HG03378 (cell line): ENCODE data around the gene MUC5AC.
"Not testable (repeated sequence)": the region's sequence is repeated elsewhere in the genome, so short reads cannot be mapped to it uniquely, and the experiment has no call there.

Source experiments
- ATAC-seq: cut with Tn5 transposase; IDR thresholded peaks from one replicate; pipeline ENCODE4 v1.9.1; 2021; ENCODE audit warnings: mild to moderate bottlenecking, moderate library complexity; ENCODE audit not compliant: unreplicated experiment

MUC5AC gene

DNA sequence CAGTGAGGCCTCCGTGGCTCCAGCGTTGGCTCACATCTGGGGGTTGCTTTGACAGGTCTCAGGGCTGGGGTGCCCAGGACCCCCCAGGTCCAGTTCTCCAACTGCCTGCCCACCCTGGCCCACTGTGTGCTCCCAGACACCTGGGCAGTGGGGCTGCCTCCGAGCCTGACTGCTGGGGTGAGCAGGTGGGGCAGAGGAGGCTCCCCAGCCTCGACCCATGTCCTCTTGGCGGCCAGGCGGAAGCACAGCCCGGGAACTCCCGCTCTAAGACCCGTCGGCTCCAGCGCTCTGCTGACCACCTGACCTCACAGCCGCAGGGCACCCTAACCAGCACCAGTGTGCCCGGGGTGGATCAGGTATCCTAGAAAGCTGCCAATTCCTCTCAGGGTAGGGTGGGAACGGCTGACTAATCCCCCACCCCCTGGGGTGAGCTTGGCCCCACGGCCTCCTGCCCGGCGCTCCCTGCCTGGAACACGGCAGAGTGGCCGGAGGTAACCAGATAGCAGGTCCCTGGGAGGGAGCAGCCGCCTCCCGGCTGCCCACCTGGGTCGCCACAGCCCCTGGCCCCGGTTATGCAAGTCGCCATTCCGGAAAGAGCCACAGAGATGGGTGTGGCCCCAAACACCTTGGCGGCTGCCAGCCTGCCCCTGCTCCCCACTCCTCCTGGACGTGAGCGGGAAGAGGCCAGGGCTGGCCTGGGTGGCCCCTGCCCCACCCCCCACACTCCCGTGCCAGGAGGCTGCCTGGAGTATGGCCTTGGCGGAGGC is 45.9 kb downstream of the MUC5AC start:
- no peak for ATAC-seq

- ATAC-seq = no peak
Measured at GRCh38 chr11:1204381-1205101, 46.8 kb downstream of the MUC5AC start.

GRCh38 chr11:1205121-1205986 is 47.6 kb downstream of the MUC5AC start:
- no peak for ATAC-seq

DNA sequence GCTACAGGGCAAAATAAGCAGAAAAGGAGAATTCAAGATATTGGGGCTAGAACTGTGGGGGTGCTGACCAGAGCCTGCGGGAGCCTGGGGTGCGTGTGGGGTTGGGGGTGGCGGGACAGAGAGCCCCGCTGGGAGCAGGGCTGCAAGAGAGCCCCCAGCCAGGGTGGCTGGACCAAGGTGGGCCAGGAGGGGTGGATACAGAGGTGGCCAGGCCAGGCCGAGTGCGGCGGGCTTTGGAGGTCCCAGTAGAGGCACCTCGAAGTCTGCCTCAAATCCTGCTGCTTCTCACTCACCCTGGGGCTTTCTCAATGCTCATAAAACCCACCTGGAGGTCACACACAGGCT is 48.2 kb downstream of the MUC5AC start:
- no peak for ATAC-seq

GRCh38 chr11:1206391-1207271 is 48.9 kb downstream of the MUC5AC start:
- ATAC-seq = no peak

DNA sequence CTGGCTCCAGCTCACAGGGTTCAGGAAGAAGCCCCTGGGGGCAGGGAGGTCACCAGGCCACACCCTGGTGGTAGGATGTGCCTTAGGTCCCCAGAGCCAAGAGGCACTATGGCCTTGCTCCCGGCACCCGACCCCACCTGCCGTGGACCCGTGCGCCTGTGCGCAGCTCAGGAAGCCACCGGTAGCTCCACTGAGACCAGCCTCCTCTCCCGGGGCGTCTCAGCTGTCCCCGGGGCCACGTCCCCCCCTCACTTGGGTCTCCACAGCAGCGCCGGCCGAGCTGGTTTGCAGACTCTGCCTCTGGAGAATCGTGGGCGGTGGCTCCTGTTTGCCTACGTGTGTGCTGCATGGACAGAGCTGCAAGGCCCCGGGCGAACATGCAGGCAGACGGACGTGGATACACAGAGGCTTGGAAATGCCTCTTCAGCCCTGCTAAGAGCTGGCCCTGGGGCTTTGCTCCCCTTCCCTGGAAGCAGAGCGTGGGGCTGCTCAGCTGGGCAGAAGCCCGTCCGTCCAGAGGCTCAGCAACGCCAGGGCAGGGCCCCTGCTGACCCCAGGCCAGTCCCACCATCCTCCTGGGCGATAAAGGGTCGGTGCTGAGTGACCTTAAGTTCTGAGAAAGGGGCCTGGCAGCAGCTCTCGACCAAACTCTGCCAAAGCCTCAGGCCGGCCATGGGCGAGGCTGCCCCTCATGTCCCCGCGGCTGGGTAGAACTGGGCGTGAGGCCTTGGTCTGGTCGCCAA is 49.8 kb downstream of the MUC5AC start:
- no peak for ATAC-seq

GRCh38 chr11:1208144-1208393 is 50.3 kb downstream of the MUC5AC start:
- ATAC-seq = no peak

DNA sequence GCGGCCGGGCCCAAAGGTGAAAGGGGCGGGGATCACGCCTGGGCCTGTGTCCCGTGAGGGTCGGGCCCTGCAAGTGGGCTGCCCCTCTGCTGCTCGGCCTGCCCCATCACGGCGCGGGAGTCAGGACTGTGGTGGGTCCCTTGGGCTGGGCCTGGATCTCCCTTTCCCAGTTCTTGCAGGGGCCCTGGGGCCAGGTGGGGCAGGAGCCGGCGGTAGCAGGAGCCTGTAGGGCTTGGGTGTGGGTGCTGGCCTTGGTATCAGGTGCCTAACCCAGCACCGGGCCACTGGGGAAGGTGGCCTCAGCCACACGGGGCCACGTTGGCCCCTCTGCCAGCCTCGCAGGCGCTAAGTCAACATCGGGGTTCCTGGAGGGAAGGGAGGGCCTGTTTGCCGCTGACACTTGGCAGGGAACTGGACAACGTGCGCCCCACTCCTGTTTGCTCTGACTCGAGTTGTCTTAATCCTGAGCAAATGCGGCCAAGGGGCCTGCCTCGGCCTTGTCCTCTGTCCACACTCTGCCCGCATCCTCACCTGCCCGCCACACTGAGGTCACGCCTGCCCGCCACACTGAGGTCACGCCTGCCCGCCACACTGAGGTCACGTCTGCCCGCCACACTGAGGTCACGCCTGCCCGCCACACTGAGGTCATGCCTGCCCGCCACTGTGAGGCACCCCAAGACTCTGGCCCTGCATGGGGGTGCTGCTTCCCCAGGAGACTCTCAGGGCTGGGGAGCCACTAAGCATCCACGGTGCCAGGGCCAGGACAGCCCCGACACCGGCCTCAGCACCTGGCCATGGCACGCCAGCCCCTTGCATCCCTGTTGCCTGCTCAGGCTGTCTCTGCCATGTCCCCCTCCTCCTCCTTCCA is 50.9 kb downstream of the MUC5AC start:
- ATAC-seq = no peak

GRCh38 chr11:1209371-1210057 is 51.8 kb downstream of the MUC5AC start:
- no peak for ATAC-seq

GRCh38 chr11:1211838-1212237 is 54.1 kb downstream of the MUC5AC start:
- ATAC-seq = no peak

DNA sequence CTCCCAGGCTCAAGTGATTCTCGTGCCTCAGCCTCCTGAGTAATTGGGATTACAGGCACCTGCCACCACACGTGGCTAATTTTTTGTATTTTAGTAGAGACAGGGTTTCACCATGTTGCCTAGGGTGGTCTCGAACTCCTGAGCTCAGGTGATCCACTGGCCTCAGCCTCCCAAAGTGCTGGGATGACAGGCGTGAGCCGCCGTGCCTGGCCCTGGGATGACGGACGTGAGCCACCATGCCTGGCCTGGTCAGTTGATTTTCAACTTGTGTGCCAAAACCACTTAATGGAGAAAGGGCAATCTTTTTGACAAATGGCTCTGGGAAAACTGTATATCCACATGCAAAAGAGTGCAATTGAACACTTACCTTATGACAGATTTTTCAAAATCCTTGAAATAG is 58.1 kb downstream of the MUC5AC start:
- ATAC-seq = not testable (repeated sequence)

- ATAC-seq = no peak
Measured at GRCh38 chr11:1217151-1217550, 59.4 kb downstream of the MUC5AC start.

- ATAC-seq = no peak
Measured at GRCh38 chr11:1218256-1218787, 60.6 kb downstream of the MUC5AC start.

- ATAC-seq = no peak
Measured at GRCh38 chr11:1218788-1219445, 61.2 kb downstream of the MUC5AC start.

GRCh38 chr11:1219446-1219833 is 61.7 kb downstream of the MUC5AC start:
- no peak for ATAC-seq

GRCh38 chr11:1219834-1220815 is 62.4 kb downstream of the MUC5AC start:
- no peak for ATAC-seq
